Lower leg skin (tissue), 3 donors: ENCODE results near the gene NR6A1.

Source experiments
- CTCF ChIP-seq, 3 donors: fragments of 450-650 bp; IDR thresholded peaks; one replicate each; pipeline ENCODE4 v1.5.1; 2016; ENCODE audit warnings: antibody characterized with exemption in 3 of 3, mild to moderate bottlenecking in 3 of 3, moderate library complexity in 2 of 3
- POLR2A ChIP-seq, 2 donors: fragments of 450-650 bp; IDR thresholded peaks; one replicate each; pipeline ENCODE4 v1.6.1; 2016 to 2017; ENCODE audit warnings: antibody characterized with exemption in 2 of 2, mild to moderate bottlenecking in 1 of 2, moderate library complexity in 1 of 2

GRCh38 chr9:124532897-124533296, 238.2 kb downstream of the NR6A1 start:
- TF ChIP-seq CTCF (IDR thresholded peaks at IDR 0.05): no peak
- TF ChIP-seq POLR2A (IDR thresholded peaks at IDR 0.05): no peak
